Activated CD8-positive, alpha-beta T cell treated with anti-CD3 and anti-CD28 coated beads for 36 hours (primary cell): Measurements from ENCODE around the gene USP4. TPM values are rescaled to one million over a fixed set of nuclear protein-coding genes. Genes with fewer than 3 reads are reported as not detected.

Experiments used
- ATAC-seq: fragments of 200-7000 bp; cut with Tn5 transposase; one replicate; pipeline ENCODE4 v1.10.0; 2021; ENCODE audit warnings: mild to moderate bottlenecking, moderate library complexity
- CTCF ChIA-PET: fragments of 350-600 bp; sonication (Branson Sonifier 250); formaldehyde crosslinking; loops from one replicate; lab custom pipeline; 2021; ENCODE audit warnings: antibody characterized with exemption; lab: Charles Lee
- POLR2A ChIA-PET: fragments of 350-600 bp; sonication (Branson Sonifier 250); formaldehyde crosslinking; loops from one replicate; lab custom pipeline; 2021; ENCODE audit warnings: antibody characterized with exemption; lab: Charles Lee
- DNase-seq: peaks from one replicate; pipeline ENCODE4 v3.0.0-alpha.2; 2020
- H3K27ac Mint-ChIP-seq: one replicate; pipeline ENCODE4 v1.8.0; 2021; ENCODE audit warnings: mild to moderate bottlenecking, mixed read lengths
- H3K27me3 Mint-ChIP-seq: one replicate; pipeline ENCODE4 v1.8.0; 2021; ENCODE audit warnings: mixed read lengths
- H3K36me3 Mint-ChIP-seq: one replicate; pipeline ENCODE4 v1.8.0; 2021; ENCODE audit warnings: low read depth, mixed read lengths
- H3K4me1 Mint-ChIP-seq: one replicate; pipeline ENCODE4 v1.8.0; 2021; ENCODE audit warnings: low read depth, mixed read lengths
- H3K4me3 Mint-ChIP-seq: one replicate; pipeline ENCODE4 v1.8.0; 2021; ENCODE audit warnings: mild to moderate bottlenecking, moderate library complexity, mixed read lengths
- H3K9me3 Mint-ChIP-seq: one replicate; pipeline ENCODE4 v1.8.0; 2021; ENCODE audit warnings: mixed read lengths
- intact Hi-C: fragments of 100-400 bp; cut with micrococcal nuclease; formaldehyde crosslinking; loops from one replicate; pipeline ENCODE4 v1.10.0; 2022
- total RNA-seq, 2 experiments: library from RNA; stranded (reverse); gene quantifications; one replicate each; pipeline ENCODE4 v1.2.3, GENCODE V29; 2021
- TF ChIP-seq, protein P1 (sequence below): fragments of 200-600 bp; IDR thresholded peaks from one replicate; pipeline ENCODE4 v1.8.0; 2022; ENCODE audit warnings: antibody characterized with exemption, mild to moderate bottlenecking

USP4 gene
- total RNA-seq, 2 experiments from 2014 or later = 62.4 to 67.8 TPM

DNA sequence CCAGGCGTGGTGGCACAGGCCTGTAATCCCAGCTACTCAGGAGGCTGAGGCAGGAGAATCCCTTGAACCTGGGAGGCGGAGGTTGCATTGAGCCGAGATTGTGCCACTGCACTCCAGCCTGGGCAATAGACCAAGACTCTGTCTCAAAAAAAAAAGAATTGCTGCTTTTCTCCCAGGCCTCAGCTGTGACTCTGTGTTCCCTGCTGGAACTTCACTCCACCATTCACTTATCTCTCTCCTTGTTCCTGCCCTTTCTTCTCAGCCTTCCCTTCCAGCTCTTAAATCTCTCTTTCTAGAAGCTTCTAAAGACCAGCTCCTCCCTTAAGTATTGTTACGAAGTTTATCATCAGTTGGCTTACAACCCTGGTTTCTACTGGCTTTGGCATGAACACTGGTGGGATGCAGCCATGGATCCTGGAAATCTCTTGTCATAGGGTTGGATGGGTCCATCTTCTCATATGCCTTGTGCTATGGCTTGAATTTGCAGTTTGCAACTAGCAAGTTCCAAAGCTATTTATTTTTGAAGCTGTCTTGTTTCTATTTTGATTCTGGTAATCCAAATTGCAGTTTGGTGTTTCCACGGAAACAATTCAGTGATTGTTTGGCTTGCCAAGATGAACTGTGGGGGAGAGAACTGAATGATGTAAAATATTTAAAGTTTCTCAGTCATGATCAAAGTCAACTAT, 73.3 kb downstream of the USP4 start:
- CTCF ChIA-PET = interaction anchor here (0.9 to 2.1 kb wide), 3 partner anchors 38 to 183 kb away, joined by 3 to 6 read pairs (median 3); partner anchors contain the start of gene KLHDC8B
- no peak for DNase-seq
- Mint-ChIP-seq H3K9me3 (no peaks in the 10 kb centered on the region), H3K27me3 (no peaks in the 10 kb centered on the region), H3K36me3 (peaks cover 6% of the 10 kb centered on the region), H3K4me1 (no peaks in the 10 kb centered on the region), H3K4me3 (no peak overlapping the region), H3K27ac (no peak overlapping the region)
- intact Hi-C loops = no loop called here
- TF ChIP-seq, protein P1, sequence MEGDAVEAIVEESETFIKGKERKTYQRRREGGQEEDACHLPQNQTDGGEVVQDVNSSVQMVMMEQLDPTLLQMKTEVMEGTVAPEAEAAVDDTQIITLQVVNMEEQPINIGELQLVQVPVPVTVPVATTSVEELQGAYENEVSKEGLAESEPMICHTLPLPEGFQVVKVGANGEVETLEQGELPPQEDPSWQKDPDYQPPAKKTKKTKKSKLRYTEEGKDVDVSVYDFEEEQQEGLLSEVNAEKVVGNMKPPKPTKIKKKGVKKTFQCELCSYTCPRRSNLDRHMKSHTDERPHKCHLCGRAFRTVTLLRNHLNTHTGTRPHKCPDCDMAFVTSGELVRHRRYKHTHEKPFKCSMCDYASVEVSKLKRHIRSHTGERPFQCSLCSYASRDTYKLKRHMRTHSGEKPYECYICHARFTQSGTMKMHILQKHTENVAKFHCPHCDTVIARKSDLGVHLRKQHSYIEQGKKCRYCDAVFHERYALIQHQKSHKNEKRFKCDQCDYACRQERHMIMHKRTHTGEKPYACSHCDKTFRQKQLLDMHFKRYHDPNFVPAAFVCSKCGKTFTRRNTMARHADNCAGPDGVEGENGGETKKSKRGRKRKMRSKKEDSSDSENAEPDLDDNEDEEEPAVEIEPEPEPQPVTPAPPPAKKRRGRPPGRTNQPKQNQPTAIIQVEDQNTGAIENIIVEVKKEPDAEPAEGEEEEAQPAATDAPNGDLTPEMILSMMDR = no peak
- POLR2A ChIA-PET = interaction anchor here (0.6 kb wide), 1 partner anchor 118 kb away, joined by 3 read pairs; no protein-coding TSS in a partner anchor
- ATAC-seq = no peak

- no peaks in the 10 kb centered on the region for H3K27me3 Mint-ChIP-seq
- peaks cover 2% of the 10 kb centered on the region for H3K4me1 Mint-ChIP-seq
- DNase-seq (no peak), ATAC-seq (no peak)
- H3K4me3 Mint-ChIP-seq = no peak overlapping the region
- ChIA-PET CTCF (interaction anchor here (0.9 to 2.1 kb wide), 2 partner anchors 38 to 95 kb away, joined by 3 to 6 read pairs; partner anchors contain the start of gene KLHDC8B), POLR2A (interaction anchor here (0.6 kb wide), 1 partner anchor 117 kb away, joined by 3 read pairs; no protein-coding TSS in a partner anchor)
- intact Hi-C loops = no loop called here
- TF ChIP-seq, protein P1 = no peak
- H3K36me3 Mint-ChIP-seq = peaks cover 6% of the 10 kb centered on the region
- no peaks in the 10 kb centered on the region for H3K9me3 Mint-ChIP-seq
- H3K27ac Mint-ChIP-seq = no peak overlapping the region
These were observed 74.0 kb downstream of the USP4 start for GRCh38 chr3:49265661-49266386.

GRCh38 chr3:49263159-49263889, 76.5 kb downstream of the USP4 start:
- intact Hi-C loops = no loop called here
- TF ChIP-seq, protein P1 = no peak
- CTCF ChIA-PET = interaction anchor here (0.8 kb wide), 1 partner anchor 94 kb away, joined by 3 read pairs; no protein-coding TSS in a partner anchor
- Mint-ChIP-seq H3K9me3 (no peaks in the 10 kb centered on the region), H3K36me3 (peaks cover 2% of the 10 kb centered on the region), H3K4me3 (no peak overlapping the region), H3K4me1 (peaks cover 2% of the 10 kb centered on the region), H3K27me3 (no peaks in the 10 kb centered on the region), H3K27ac (no peak overlapping the region)
- POLR2A ChIA-PET = interaction anchor here (0.7 kb wide), 1 partner anchor 269 kb away, joined by 3 read pairs; no protein-coding TSS in a partner anchor
- DNase-seq = no peak
- no peak for ATAC-seq

- TF ChIP-seq, protein P1 = no peak
- Mint-ChIP-seq H3K4me3 (no peak overlapping the region), H3K27me3 (no peaks in the 10 kb centered on the region), H3K4me1 (peaks cover 2% of the 10 kb centered on the region), H3K9me3 (no peaks in the 10 kb centered on the region), H3K36me3 (no peaks in the 10 kb centered on the region), H3K27ac (no peak overlapping the region)
- intact Hi-C loops = no loop called here
- ATAC-seq (no peak), DNase-seq (no peak)
- CTCF ChIA-PET = no interaction called here
- POLR2A ChIA-PET = no interaction called here
These were observed 79.0 kb downstream of the USP4 start for GRCh38 chr3:49260806-49261324.
